ENCODE measurements around the gene GPN3.

Gene GPN3

DNA sequence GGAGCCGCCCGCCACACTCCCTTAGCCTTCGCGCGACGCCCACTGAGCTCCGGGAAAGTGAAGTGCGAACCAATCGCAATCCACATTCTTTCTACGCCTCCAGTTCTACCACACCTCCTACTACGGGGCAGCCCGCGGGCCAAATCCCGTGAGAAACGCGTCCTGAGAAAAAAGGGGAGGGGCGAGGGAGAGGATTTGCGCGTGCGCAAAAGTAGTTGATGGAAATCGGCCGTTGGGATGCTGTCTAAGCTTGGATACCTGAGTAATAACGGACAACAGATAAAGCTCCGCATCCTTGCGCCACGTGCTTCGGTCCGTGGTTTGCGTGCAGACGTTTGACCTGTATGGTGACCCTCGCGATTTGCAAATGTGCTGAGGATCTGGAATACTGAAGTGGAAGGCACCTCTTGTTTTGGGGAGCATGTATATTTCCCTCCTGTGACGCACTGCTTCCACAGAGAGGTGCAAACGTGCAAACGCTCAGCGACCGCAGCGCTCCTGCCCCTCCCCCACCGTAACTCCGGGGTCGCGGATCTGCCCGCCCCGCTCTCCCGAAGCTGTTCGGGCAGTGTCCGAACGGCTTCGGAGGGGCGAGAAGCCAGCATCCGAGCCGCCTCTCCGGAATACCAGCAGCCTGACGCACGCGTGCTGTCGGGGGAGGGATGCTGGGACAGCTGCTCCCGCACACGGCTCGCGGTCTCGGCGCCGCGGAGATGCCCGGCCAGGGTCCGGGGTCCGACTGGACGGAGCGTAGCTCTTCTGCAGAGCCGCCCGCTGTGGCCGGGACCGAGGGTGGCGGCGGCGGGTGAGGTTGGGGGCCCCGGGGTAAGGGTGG lies at the start of gene GPN3, which contains the start of gene FAM216A:
Gene GPN3, minus strand, starts transcription at position 44 of the 835 bp plus-strand sequence. CDS start 54 bp downstream, outside the sequence.
Gene FAM216A, plus strand, starts transcription at position 632 of the 835 bp plus-strand sequence. Its CDS starts 31 bp downstream, at position 663.
- Histone ChIP-seq H3K9me2 (replicated peaks; ENCODE audit: low read depth, low read length) (no peaks in the 10 kb centered on the region), H4K20me1 (ENCODE audit: insufficient read depth, low read length, poor library complexity, severe bottlenecking) (peaks cover 11% of the 10 kb centered on the region), H3K27me3 (ENCODE audit: insufficient read depth, low read length, poor library complexity, severe bottlenecking) (no peaks in the 10 kb centered on the region), H3K79me2 (ENCODE audit: insufficient read depth, low read length) (peaks cover 63% of the 10 kb centered on the region), H3K4me3 (ENCODE audit: low read length, poor library complexity, severe bottlenecking) (peak within 1 kb of the TSS; percentile 88), H3K9ac (ENCODE audit: low read depth, low read length, poor library complexity, severe bottlenecking) (peak within 1 kb of the TSS; percentile 96), H2AFZ (ENCODE audit: low read length) (peak within 1 kb of the TSS; percentile 93), H3K36me3 (ENCODE audit: insufficient read depth, low read length) (peaks cover 4% of the 10 kb centered on the region; the same call in 1 of the 2 replicates), H3K9me3 (ENCODE audit: insufficient read depth, low read depth, low read length) (no peaks in the 10 kb centered on the region), H3K4me2 (ENCODE audit: low read depth, low read length, poor library complexity, severe bottlenecking) (peak within 1 kb of the TSS; percentile 99), H3F3A (ENCODE audit: low read depth) (no peaks in the 10 kb centered on the region), H3K4me1 (ENCODE audit: insufficient read depth, low read length, poor library complexity, severe bottlenecking) (peaks cover 30% of the 10 kb centered on the region)
- no peak for TF ChIP-seq CTCF (conservative IDR thresholded peaks at IDR 0.05; ENCODE audit: low read length)
- TF ChIP-seq EZH2phosphoT487 (IDR thresholded peaks at IDR 0.05; ENCODE audit: borderline replicate concordance), result no peak

- Histone ChIP-seq H3K4me1 (ENCODE audit: insufficient read depth, low read length, poor library complexity, severe bottlenecking) (no peaks in the 10 kb centered on the region), H3K9me2 (replicated peaks; ENCODE audit: low read depth, low read length) (no peaks in the 10 kb centered on the region), H3K9me3 (ENCODE audit: insufficient read depth, low read depth, low read length) (no peaks in the 10 kb centered on the region), H3K4me3 (ENCODE audit: low read length, poor library complexity, severe bottlenecking) (no peak overlapping the region), H3F3A (ENCODE audit: low read depth) (no peaks in the 10 kb centered on the region), H3K36me3 (ENCODE audit: insufficient read depth, low read length) (no peaks in the 10 kb centered on the region), H3K27me3 (ENCODE audit: insufficient read depth, low read length, poor library complexity, severe bottlenecking) (no peaks in the 10 kb centered on the region), H3K4me2 (ENCODE audit: low read depth, low read length, poor library complexity, severe bottlenecking) (no peak overlapping the region), H4K20me1 (ENCODE audit: insufficient read depth, low read length, poor library complexity, severe bottlenecking) (no peaks in the 10 kb centered on the region), H3K9ac (ENCODE audit: low read depth, low read length, poor library complexity, severe bottlenecking) (no peak overlapping the region), H2AFZ (ENCODE audit: low read length) (no peak overlapping the region), H3K79me2 (ENCODE audit: insufficient read depth, low read length) (no peaks in the 10 kb centered on the region)
- no peak for TF ChIP-seq CTCF (conservative IDR thresholded peaks at IDR 0.05; ENCODE audit: low read length)
- TF ChIP-seq EZH2phosphoT487 (IDR thresholded peaks at IDR 0.05; ENCODE audit: borderline replicate concordance), result no peak
Observed at GRCh38 chr12:110516995-110517394, 48.9 kb upstream of the GPN3 start.

GRCh38 chr12:110514363-110514762 lies 46.3 kb upstream of the GPN3 start:
- Histone ChIP-seq H3K4me2 (ENCODE audit: low read depth, low read length, poor library complexity, severe bottlenecking) (no peak overlapping the region), H3F3A (ENCODE audit: low read depth) (no peaks in the 10 kb centered on the region), H3K9me3 (ENCODE audit: insufficient read depth, low read depth, low read length) (no peaks in the 10 kb centered on the region)

More at GRCh38 chr12:110514363-110514762, 46.3 kb upstream of the GPN3 start:
- H3K79me2 ChIP-seq (ENCODE audit: insufficient read depth, low read length), result no peaks in the 10 kb centered on the region
- no peaks in the 10 kb centered on the region for H3K4me1 ChIP-seq (ENCODE audit: insufficient read depth, low read length, poor library complexity, severe bottlenecking)
- no peak overlapping the region for H3K4me3 ChIP-seq (ENCODE audit: low read length, poor library complexity, severe bottlenecking)
- no peaks in the 10 kb centered on the region for H3K36me3 ChIP-seq (ENCODE audit: insufficient read depth, low read length)
- H3K9ac ChIP-seq (ENCODE audit: low read depth, low read length, poor library complexity, severe bottlenecking), result no peak overlapping the region
- H3K27me3 ChIP-seq (ENCODE audit: insufficient read depth, low read length, poor library complexity, severe bottlenecking), result no peaks in the 10 kb centered on the region
- H2AFZ ChIP-seq (ENCODE audit: low read length), result no peak overlapping the region
- H4K20me1 ChIP-seq (ENCODE audit: insufficient read depth, low read length, poor library complexity, severe bottlenecking), result no peaks in the 10 kb centered on the region
- H3K9me2 ChIP-seq (replicated peaks; ENCODE audit: low read depth, low read length), result no peaks in the 10 kb centered on the region
- TF ChIP-seq CTCF (conservative IDR thresholded peaks at IDR 0.05; ENCODE audit: low read length) (no peak), EZH2phosphoT487 (IDR thresholded peaks at IDR 0.05; ENCODE audit: borderline replicate concordance) (no peak)

Data from Loucy (cell line).